Cardiac muscle cell (in vitro differentiated cells and primary cell): Measurements from ENCODE around the gene RBM19. TPM values are rescaled to one million over a fixed set of nuclear protein-coding genes. Genes with fewer than 3 reads are reported as not detected.
A peak's percentile ranks its signal among the peaks of the same experiment; 100 is the strongest.

Source experiments
- DNase-seq, 2 donors: peaks; one replicate each; pipeline versions ENCODE4 v3.0.0 to v3.0.0-alpha.2; 2010 to 2017; ENCODE audit warnings: low read depth in 1 of 2, low spot score in 1 of 2
- H3K27ac ChIP-seq: fragments of 200-600 bp; sonication (generic); 2 replicates; pipeline ENCODE4 v1.5.1; 2016
- H3K27me3 ChIP-seq: fragments of 200-600 bp; sonication (generic); 2 replicates; pipeline ENCODE4 v1.6.0; 2016; ENCODE audit warnings: control low read depth
- H3K36me3 ChIP-seq: fragments of 200-600 bp; sonication (generic); 2 replicates; pipeline ENCODE4 v1.5.1; 2016; ENCODE audit warnings: control low read depth
- H3K4me1 ChIP-seq: fragments of 200-600 bp; sonication (generic); 2 replicates; pipeline ENCODE4 v1.8.1; 2017; ENCODE audit warnings: low read depth, mild to moderate bottlenecking, mixed run types
- H3K4me3 ChIP-seq: fragments of 200-600 bp; sonication (generic); 2 replicates; pipeline ENCODE4 v1.5.1; 2016; ENCODE audit warnings: mild to moderate bottlenecking
- H3K9me3 ChIP-seq: fragments of 200-600 bp; sonication (generic); 2 replicates; pipeline ENCODE4 v1.5.1; 2017; ENCODE audit warnings: low read depth, mild to moderate bottlenecking, control low read depth
- CTCF ChIP-seq: IDR thresholded peaks from 2 replicates; pipeline ENCODE4 v1.5.1; 2012; ENCODE audit warnings: low read depth, mild to moderate bottlenecking, low read length
- polyA plus RNA-seq: library from polyadenylated mRNA; unstranded; fragments of >200 nt; fragmentation: Nextera tagmentation; extraction: Ambion mirVana; gene quantifications from 2 replicates; pipeline ENCODE4 v1.2.1, GENCODE V29; 2016
- total RNA-seq: library from RNA; depleted of rRNA; stranded (reverse); fragments of >200 nt; gene quantifications from 2 replicates; pipeline ENCODE4 v1.2.3, GENCODE V29; 2016

The RBM19 gene
- total and polyA plus RNA-seq, 2 experiments from 2014 or later = 28.1 to 31.0 TPM

- Histone ChIP-seq H3K9me3 (no peaks in the 10 kb centered on the region), H3K27ac (no peak overlapping the region), H3K4me1 (no peaks in the 10 kb centered on the region), H3K36me3 (no peaks in the 10 kb centered on the region), H3K4me3 (no peak overlapping the region), H3K27me3 (no peaks in the 10 kb centered on the region)
- no peak for DNase-seq
- TF ChIP-seq CTCF = no peak
Observed at GRCh38 chr12:113823016-113823415, 143.1 kb downstream of the RBM19 start.

- no peaks in the 10 kb centered on the region for H3K27me3 ChIP-seq
- no peak overlapping the region for H3K4me3 ChIP-seq
- no peak for TF ChIP-seq CTCF
- no peak overlapping the region for H3K27ac ChIP-seq
- no peak for DNase-seq
- H3K4me1 ChIP-seq = no peaks in the 10 kb centered on the region
- no peaks in the 10 kb centered on the region for H3K36me3 ChIP-seq
- H3K9me3 ChIP-seq = no peaks in the 10 kb centered on the region
Observed at GRCh38 chr12:113820842-113821241, 145.3 kb downstream of the RBM19 start.

- Histone ChIP-seq H3K9me3 (no peaks in the 10 kb centered on the region), H3K27me3 (no peaks in the 10 kb centered on the region), H3K4me3 (no peak overlapping the region), H3K4me1 (no peaks in the 10 kb centered on the region), H3K36me3 (no peaks in the 10 kb centered on the region), H3K27ac (no peak overlapping the region)
- DNase-seq = no peak
- TF ChIP-seq CTCF = no peak
Observed at GRCh38 chr12:113820309-113820708, 145.8 kb downstream of the RBM19 start.

- no peak overlapping the region for H3K27ac ChIP-seq
- H3K27me3 ChIP-seq = no peaks in the 10 kb centered on the region
- H3K4me1 ChIP-seq = no peaks in the 10 kb centered on the region
- H3K36me3 ChIP-seq = no peaks in the 10 kb centered on the region
- no peak overlapping the region for H3K4me3 ChIP-seq
- no peak for TF ChIP-seq CTCF
- H3K9me3 ChIP-seq = no peaks in the 10 kb centered on the region
- DNase-seq = no peak
Observed at GRCh38 chr12:113819495-113819894, 146.6 kb downstream of the RBM19 start.

GRCh38 chr12:113818833-113819232, 147.3 kb downstream of the RBM19 start:
- no peak overlapping the region for H3K4me3 ChIP-seq

More at GRCh38 chr12:113818833-113819232, 147.3 kb downstream of the RBM19 start:
- Histone ChIP-seq H3K4me1 (no peaks in the 10 kb centered on the region), H3K9me3 (no peaks in the 10 kb centered on the region), H3K36me3 (no peaks in the 10 kb centered on the region), H3K27ac (no peak overlapping the region), H3K27me3 (no peaks in the 10 kb centered on the region)
- peak; percentile 55 for TF ChIP-seq CTCF
- peak; percentile 21 to 46 for DNase-seq
